ENCODE measurements around the gene TRPV3. TPM values are rescaled to one million over a fixed set of nuclear protein-coding genes. Genes with fewer than 3 reads are reported as not detected.

Gene TRPV3
- total and polyA plus RNA-seq, 2 of the 13 experiments (the other 11 are each of a cell fraction or from before 2014, with no cell fraction given) = 0.90 to 1.0 TPM

DNA sequence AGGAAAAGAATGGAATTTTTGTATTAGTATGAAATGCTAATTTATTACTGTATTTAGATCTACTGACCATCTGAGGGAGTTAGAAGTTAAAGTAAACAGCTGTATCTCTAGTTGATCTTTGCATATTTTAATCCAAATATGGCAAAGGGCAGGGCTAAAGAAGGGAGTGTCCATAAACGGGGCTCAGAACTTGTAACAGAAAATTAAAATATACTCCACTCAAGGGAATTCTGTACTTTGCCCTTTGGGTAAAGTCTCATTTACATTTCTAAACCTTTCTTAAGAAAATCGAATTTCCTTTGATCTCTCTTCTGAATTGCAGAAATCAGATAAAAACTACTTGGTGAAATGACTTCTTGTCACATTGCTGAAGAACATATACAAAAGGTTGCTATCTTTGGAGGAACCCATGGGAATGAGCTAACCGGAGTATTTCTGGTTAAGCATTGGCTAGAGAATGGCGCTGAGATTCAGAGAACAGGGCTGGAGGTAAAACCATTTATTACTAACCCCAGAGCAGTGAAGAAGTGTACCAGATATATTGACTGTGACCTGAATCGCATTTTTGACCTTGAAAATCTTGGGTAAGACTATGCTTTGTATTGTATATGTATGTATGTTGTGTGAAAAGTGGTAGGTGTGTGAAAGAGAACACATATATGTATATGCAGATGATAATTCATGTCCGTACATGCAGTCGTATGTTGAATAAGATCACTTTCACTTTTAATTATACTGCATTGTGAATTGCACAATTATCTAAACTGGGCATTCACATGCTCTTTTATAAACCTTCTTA lies 81.6 kb downstream of the TRPV3 start, which contains the start of gene ASPA:
TSS of gene ASPA (plus strand) at position 186 of the 799 bp plus-strand sequence. CDS start at position 349, 163 bp downstream.
- H3K4me2 ChIP-seq (ENCODE audit: low read depth, low read length) = peak within 1 kb of the TSS; percentile 33; the same call in 1 of the 2 replicates
- in situ Hi-C loops (cut with HindIII; ENCODE audit: extremely low pct_ligation_motif_present, low pct_unique_long_range_greater_than_20kb) = no loop called here
- ChIA-PET POLR2A (no interaction called here), CTCF (ENCODE audit: low intra/inter-chr PET ratio, low total read pairs) (no interaction called here)
- TF ChIP-seq MXI1 (IDR thresholded peaks at IDR 0.05; ENCODE audit: borderline replicate concordance, low read depth, low read length) (no peak), SRF (IDR thresholded peaks at IDR 0.05; ENCODE audit: low read depth, low read length) (peak; percentile 42; the same call in 1 of the 2 replicates), NCOR1 (IDR thresholded peaks at IDR 0.05; ENCODE audit: borderline replicate concordance, low read length) (0 out of 2 replicates have a peak, but pooled peaks have one; percentile 32), NAIF1 (CRISPR knock-in tag; IDR thresholded peaks at IDR 0.05; ENCODE audit: borderline replicate concordance) (no peak)
- peaks cover 0 to 3% of the 10 kb centered on the region in 2 experiments; a peak in 1 of 5 replicates for H3K27me3 ChIP-seq (ENCODE audit: control insufficient read depth in 1 of 2, insufficient read depth in 2 of 2, low read length in 2 of 2)
- no peaks in the 10 kb centered on the region for H3K79me2 ChIP-seq (ENCODE audit: insufficient read depth, low read length)
- BruUV-seq (replicated peaks) = no TSS peak
- H2AFZ ChIP-seq (ENCODE audit: low read length) = peak within 1 kb of the TSS; percentile 92
- WGBS (ENCODE audit: low lambda C conversion rate) = 33% methylated on average over 7 of the region's 7 CpGs
- no peaks in the 10 kb centered on the region for H4K20me1 ChIP-seq (ENCODE audit: insufficient read depth, low read length)
- peaks cover 44% of the 10 kb centered on the region for H3K4me1 ChIP-seq (ENCODE audit: insufficient read depth, low read length)
- peak within 1 kb of the TSS; percentile 90 for H3K27ac ChIP-seq (ENCODE audit: extremely low read length, insufficient read depth, low read length)
- H3K4me3 ChIP-seq (replicated peaks in 1 of 3; ENCODE audit: insufficient read depth in 1 of 3, low read depth in 2 of 3, low read length in 3 of 3) = no peak within 1 kb of the TSS
- intact Hi-C loops (cut with micrococcal nuclease; ENCODE audit: unreplicated experiment) = no loop called here
- H3K9ac ChIP-seq (ENCODE audit: insufficient read depth, low read depth, low read length) = peak within 1 kb of the TSS; percentile 56; the same call in 1 of the 2 replicates
- H3K9me3 ChIP-seq (ENCODE audit: low read length) = no peaks in the 10 kb centered on the region
- DNase-seq (ENCODE audit: low spot score) (no peak), ATAC-seq (no peak), FAIRE-seq (no peak)
- H3K36me3 ChIP-seq (replicated peaks in 1 of 2; ENCODE audit: control insufficient read depth in 1 of 2, insufficient read depth in 2 of 2, low read length in 2 of 2) = no peaks in the 10 kb centered on the region

DNA sequence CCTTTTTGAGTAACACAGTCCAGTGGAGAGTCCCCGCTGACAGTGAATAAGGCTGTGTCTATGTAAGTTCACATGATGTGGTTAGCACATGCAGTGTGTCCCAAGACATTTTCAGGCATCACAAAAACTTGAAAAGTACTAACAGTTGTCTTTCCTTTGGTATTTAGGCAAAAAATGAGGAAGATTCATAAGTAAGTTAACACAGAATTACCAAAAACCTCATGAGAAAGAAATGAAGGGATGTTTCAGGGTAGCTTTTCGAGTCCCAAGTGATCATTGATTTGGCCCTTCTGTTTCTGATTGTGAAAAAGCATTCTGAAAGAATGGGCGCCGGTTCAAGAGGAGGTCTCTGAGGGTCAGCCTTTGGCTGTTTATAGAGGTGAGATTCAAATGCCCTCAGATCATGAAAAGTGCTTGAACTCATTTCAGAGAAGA lies 82.3 kb downstream of the TRPV3 start:
- intact Hi-C loops (cut with micrococcal nuclease; ENCODE audit: unreplicated experiment) (no loop called here), in situ Hi-C loops (cut with HindIII; ENCODE audit: extremely low pct_ligation_motif_present, low pct_unique_long_range_greater_than_20kb) (no loop called here)
- H3K4me3 ChIP-seq (replicated peaks in 1 of 3; ENCODE audit: insufficient read depth in 1 of 3, low read depth in 2 of 3, low read length in 3 of 3) = no peak overlapping the region
- BruUV-seq (replicated peaks) = no TSS peak
- H3K36me3 ChIP-seq (replicated peaks in 1 of 2; ENCODE audit: control insufficient read depth in 1 of 2, insufficient read depth in 2 of 2, low read length in 2 of 2) = no peaks in the 10 kb centered on the region
- no peaks in the 10 kb centered on the region for H3K79me2 ChIP-seq (ENCODE audit: insufficient read depth, low read length)
- 44% methylated on average over 4 of the region's 4 CpGs for WGBS (ENCODE audit: low lambda C conversion rate)
- H3K4me2 ChIP-seq (ENCODE audit: low read depth, low read length) = 0 out of 2 replicates have a peak overlapping the region, but pooled peaks have one; percentile 0
- H2AFZ ChIP-seq (ENCODE audit: low read length) = peak overlapping the region; percentile 92
- CTCF ChIA-PET (ENCODE audit: low intra/inter-chr PET ratio, low total read pairs) = no interaction called here
- H3K27ac ChIP-seq (ENCODE audit: extremely low read length, insufficient read depth, low read length) = no peak overlapping the region
- no peak for ATAC-seq
- POLR2A ChIA-PET = no interaction called here
- FAIRE-seq = no peak
- peak overlapping the region; percentile 56; the same call in 1 of the 2 replicates for H3K9ac ChIP-seq (ENCODE audit: insufficient read depth, low read depth, low read length)
- no peaks in the 10 kb centered on the region for H4K20me1 ChIP-seq (ENCODE audit: insufficient read depth, low read length)
- H3K27me3 ChIP-seq (ENCODE audit: control insufficient read depth in 1 of 2, insufficient read depth in 2 of 2, low read length in 2 of 2) = peaks cover 0 to 3% of the 10 kb centered on the region in 2 experiments; a peak in 1 of 5 replicates
- DNase-seq (ENCODE audit: low spot score) = no peak
- no peak for TF ChIP-seq ZNF121 (CRISPR knock-in tag; IDR thresholded peaks at IDR 0.05)
- no peak for TF ChIP-seq ZNF660 (CRISPR knock-in tag; IDR thresholded peaks at IDR 0.05; ENCODE audit: borderline replicate concordance, low read depth)
- no peak for TF ChIP-seq EZH2 (conservative IDR thresholded peaks at IDR 0.05; ENCODE audit: low read depth, low read length)
- TF ChIP-seq, protein P1, sequence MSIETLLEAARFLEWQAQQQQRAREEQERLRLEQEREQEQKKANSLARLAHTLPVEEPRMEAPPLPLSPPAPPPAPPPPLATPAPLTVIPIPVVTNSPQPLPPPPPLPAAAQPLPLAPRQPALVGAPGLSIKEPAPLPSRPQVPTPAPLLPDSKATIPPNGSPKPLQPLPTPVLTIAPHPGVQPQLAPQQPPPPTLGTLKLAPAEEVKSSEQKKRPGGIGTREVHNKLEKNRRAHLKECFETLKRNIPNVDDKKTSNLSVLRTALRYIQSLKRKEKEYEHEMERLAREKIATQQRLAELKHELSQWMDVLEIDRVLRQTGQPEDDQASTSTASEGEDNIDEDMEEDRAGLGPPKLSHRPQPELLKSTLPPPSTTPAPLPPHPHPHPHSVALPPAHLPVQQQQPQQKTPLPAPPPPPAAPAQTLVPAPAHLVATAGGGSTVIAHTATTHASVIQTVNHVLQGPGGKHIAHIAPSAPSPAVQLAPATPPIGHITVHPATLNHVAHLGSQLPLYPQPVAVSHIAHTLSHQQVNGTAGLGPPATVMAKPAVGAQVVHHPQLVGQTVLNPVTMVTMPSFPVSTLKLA (IDR thresholded peaks at IDR 0.05) = no peak
- TF ChIP-seq, protein P2, sequence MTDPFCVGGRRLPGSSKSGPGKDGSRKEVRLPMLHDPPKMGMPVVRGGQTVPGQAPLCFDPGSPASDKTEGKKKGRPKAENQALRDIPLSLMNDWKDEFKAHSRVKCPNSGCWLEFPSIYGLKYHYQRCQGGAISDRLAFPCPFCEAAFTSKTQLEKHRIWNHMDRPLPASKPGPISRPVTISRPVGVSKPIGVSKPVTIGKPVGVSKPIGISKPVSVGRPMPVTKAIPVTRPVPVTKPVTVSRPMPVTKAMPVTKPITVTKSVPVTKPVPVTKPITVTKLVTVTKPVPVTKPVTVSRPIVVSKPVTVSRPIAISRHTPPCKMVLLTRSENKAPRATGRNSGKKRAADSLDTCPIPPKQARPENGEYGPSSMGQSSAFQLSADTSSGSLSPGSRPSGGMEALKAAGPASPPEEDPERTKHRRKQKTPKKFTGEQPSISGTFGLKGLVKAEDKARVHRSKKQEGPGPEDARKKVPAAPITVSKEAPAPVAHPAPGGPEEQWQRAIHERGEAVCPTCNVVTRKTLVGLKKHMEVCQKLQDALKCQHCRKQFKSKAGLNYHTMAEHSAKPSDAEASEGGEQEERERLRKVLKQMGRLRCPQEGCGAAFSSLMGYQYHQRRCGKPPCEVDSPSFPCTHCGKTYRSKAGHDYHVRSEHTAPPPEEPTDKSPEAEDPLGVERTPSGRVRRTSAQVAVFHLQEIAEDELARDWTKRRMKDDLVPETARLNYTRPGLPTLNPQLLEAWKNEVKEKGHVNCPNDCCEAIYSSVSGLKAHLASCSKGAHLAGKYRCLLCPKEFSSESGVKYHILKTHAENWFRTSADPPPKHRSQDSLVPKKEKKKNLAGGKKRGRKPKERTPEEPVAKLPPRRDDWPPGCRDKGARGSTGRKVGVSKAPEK (CRISPR knock-in tag; IDR thresholded peaks at IDR 0.05; ENCODE audit: borderline replicate concordance) = no peak
- TF ChIP-seq RFX3 (CRISPR knock-in tag; IDR thresholded peaks at IDR 0.05) = no peak
- TF ChIP-seq, protein P3, sequence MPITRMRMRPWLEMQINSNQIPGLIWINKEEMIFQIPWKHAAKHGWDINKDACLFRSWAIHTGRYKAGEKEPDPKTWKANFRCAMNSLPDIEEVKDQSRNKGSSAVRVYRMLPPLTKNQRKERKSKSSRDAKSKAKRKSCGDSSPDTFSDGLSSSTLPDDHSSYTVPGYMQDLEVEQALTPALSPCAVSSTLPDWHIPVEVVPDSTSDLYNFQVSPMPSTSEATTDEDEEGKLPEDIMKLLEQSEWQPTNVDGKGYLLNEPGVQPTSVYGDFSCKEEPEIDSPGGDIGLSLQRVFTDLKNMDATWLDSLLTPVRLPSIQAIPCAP (CRISPR knock-in tag; IDR thresholded peaks at IDR 0.05; ENCODE audit: low read depth) = no peak
- H3K4me1 ChIP-seq (ENCODE audit: insufficient read depth, low read length) = peaks cover 44% of the 10 kb centered on the region
- no peaks in the 10 kb centered on the region for H3K9me3 ChIP-seq (ENCODE audit: low read length)
